K562 (cell line): Measurements from ENCODE around the gene HEPACAM2. TPM values are rescaled to one million over a fixed set of nuclear protein-coding genes. Genes with fewer than 3 reads are reported as not detected.

Experiments used
- CREB3 ChIP-seq: fragments of 450-650 bp; conservative IDR thresholded peaks from 2 replicates; pipeline ENCODE4 v1.6.1; 2016; ENCODE audit warnings: missing genetic modification characterization, low read depth, mild to moderate bottlenecking, missing compliant biosample characterization, moderate library complexity
- CREM ChIP-seq: IDR thresholded peaks from 2 replicates; pipeline ENCODE4 v1.6.1; 2014; ENCODE audit warnings: antibody characterized with exemption, low read depth
- CUX1 ChIP-seq: fragments of 200-800 bp; sonication (Bioruptor generic); IDR thresholded peaks from 2 replicates; pipeline ENCODE4 v1.6.1; 2016; ENCODE audit warnings: missing genetic modification characterization, missing compliant biosample characterization
- GTF2A2 ChIP-seq: IDR thresholded peaks from 2 replicates; pipeline ENCODE4 v1.6.1; 2016; ENCODE audit warnings: mild to moderate bottlenecking, missing genetic modification characterization, missing compliant biosample characterization
- KDM5B ChIP-seq: fragments of 200-600 bp; sonication (generic); IDR thresholded peaks from 2 replicates; pipeline ENCODE4 v1.6.1; 2012; ENCODE audit warnings: low read depth, mild to moderate bottlenecking, moderate library complexity, low read length, control low read depth, inconsistent platforms; ENCODE audit not compliant: insufficient replicate concordance
- KLF6 ChIP-seq: fragments of 250-450 bp; sonication (Bioruptor Pico); IDR thresholded peaks from 2 replicates; pipeline ENCODE4 v1.4.0; 2020; ENCODE audit warnings: mild to moderate bottlenecking, moderate library complexity, borderline replicate concordance
- NFXL1 ChIP-seq: fragments of 450-650 bp; formaldehyde crosslinking; IDR thresholded peaks from 2 replicates; pipeline ENCODE4 v1.4.0; 2021; ENCODE audit warnings: mild to moderate bottlenecking
- TEAD2 ChIP-seq: fragments of 450-650 bp; IDR thresholded peaks from 2 replicates; pipeline ENCODE4 v1.6.1; 2016; ENCODE audit warnings: missing genetic modification characterization, control low read depth, missing compliant biosample characterization
- TSHZ1 ChIP-seq: fragments of 250-450 bp; sonication (Bioruptor Pico); IDR thresholded peaks from 2 replicates; pipeline ENCODE4 v1.4.0; 2020; ENCODE audit warnings: mild to moderate bottlenecking, moderate library complexity
- ZBTB49 ChIP-seq: sonication (generic); formaldehyde crosslinking; IDR thresholded peaks from 2 replicates; pipeline ENCODE4 v1.8.0; 2022; ENCODE audit warnings: missing genetic modification reagents, mild to moderate bottlenecking, borderline replicate concordance
- ZNF212 ChIP-seq: fragments of 450-650 bp; formaldehyde crosslinking; IDR thresholded peaks from 2 replicates; pipeline ENCODE4 v1.4.0; 2020; ENCODE audit warnings: mild to moderate bottlenecking
- ZNF584 ChIP-seq: fragments of 200-800 bp; sonication (Bioruptor generic); IDR thresholded peaks from 2 replicates; pipeline ENCODE4 v1.6.1; 2016; ENCODE audit warnings: low read depth, mild to moderate bottlenecking, missing genetic modification characterization, missing compliant biosample characterization
- ZNF639 ChIP-seq, 2 experiments: fragments of 200-800 bp in 1 of 2; sonication (Bioruptor generic) in 1 of 2; sonication (generic) in 1 of 2; formaldehyde crosslinking in 1 of 2; IDR thresholded peaks in 1 of 2; conservative IDR thresholded peaks in 1 of 2; 2 replicates each; pipeline versions ENCODE4 v1.5.0 to v1.6.1; 2016 to 2020; ENCODE audit warnings: missing compliant biosample characterization in 1 of 2, missing genetic modification characterization in 1 of 2, missing genetic modification reagents in 1 of 2
- polyA plus RNA-seq, 8 experiments: library from polyadenylated mRNA; depleted of rRNA in 4 of 8; stranded (reverse) in 5 of 8; unstranded in 3 of 8; fragments of >200 nt; fragmentation: Nextera tagmentation in 2 of 8; fragmentation: Illumina TruSeq in 1 of 8; extraction: Ambion mirVana in 2 of 8; extraction: Trizol in 1 of 8; gene quantifications; 2 replicates each; pipeline versions ENCODE4 v1.2.1 to v1.2.3, GENCODE V29; 2011 to 2014; ENCODE audit warnings: inconsistent platforms in 1 of 8, missing spikeins in 1 of 8
- total RNA-seq, 7 experiments: library from RNA; depleted of rRNA in 6 of 7; stranded (reverse); fragments of >200 nt in 6 of 7; fragmentation: Illumina TruSeq in 2 of 7; extraction: Trizol in 2 of 7; gene quantifications; 2 replicates each; pipeline versions ENCODE4 v1.2.1 to v1.2.3, GENCODE V29; 2011 to 2021; ENCODE audit warnings: low replicate concordance in 1 of 7

Gene HEPACAM2
- total and polyA plus RNA-seq, 9 of the 15 experiments (the other 6 are each of a cell fraction or from before 2014, with no cell fraction given): 2.0 to 6.5 (median 3.9) TPM

GRCh38 chr7:93148727-93149126 lies 77.5 kb downstream of the HEPACAM2 start (continued):
- TF ChIP-seq CREB3 (tag) (peak; percentile 98), KLF6 (CRISPR knock-in tag) (peak; percentile 60; the same call in 1 of the 2 replicates), GTF2A2 (tag) (peak; percentile 92), TEAD2 (peak; percentile 71), ZNF584 (CRISPR knock-in tag) (peak; percentile 85), ZNF639 (CRISPR knock-in tag; conservative IDR thresholded peaks at IDR 0.05 in 1 of 2, IDR thresholded peaks at IDR 0.05 in 1 of 2) (peak in 1 of 2 experiments; percentile 93; a peak in 2 of 4 replicates), CREM (no peak), CUX1 (CRISPR knock-in tag) (peak; percentile 86), NFXL1 (CRISPR knock-in tag) (peak; percentile 90), KDM5B (no peak), ZNF212 (CRISPR knock-in tag) (0 out of 2 replicates have a peak, but pooled peaks have one; percentile 18), ZBTB49 (CRISPR knock-in tag) (no peak), TSHZ1 (CRISPR knock-in tag) (0 out of 2 replicates have a peak, but pooled peaks have one; percentile 25)
